DND-41 (cell line): ENCODE data around the gene IQGAP1.
"Not testable (repeated sequence)": the region's sequence is repeated elsewhere in the genome, so short reads cannot be mapped to it uniquely, and the experiment has no call there.

Experiments
- ATAC-seq: fragments of 200-7000 bp; cut with Tn5 transposase; 3 replicates; pipeline ENCODE4 v1.9.1; 2021; ENCODE audit warnings: low read depth; ENCODE audit not compliant: insufficient read depth
- DNase-seq: peaks from one replicate; pipeline ENCODE4 v3.0.0-alpha.2; 2020
- H2AFZ ChIP-seq: 2 replicates; pipeline ENCODE4 v1.6.0; 2012; ENCODE audit warnings: low read depth, low read length
- H3K27ac ChIP-seq: 2 replicates; pipeline ENCODE4 v1.5.1; 2012; ENCODE audit warnings: low read length, inconsistent platforms
- H3K27me3 ChIP-seq: fragments of 200-600 bp; sonication (generic); 2 replicates; pipeline ENCODE4 v1.6.0; 2012; ENCODE audit warnings: low read length, mild to moderate bottlenecking, inconsistent platforms; ENCODE audit not compliant: insufficient read depth, poor library complexity
- H3K36me3 ChIP-seq: 2 replicates; pipeline ENCODE4 v1.5.1; 2012; ENCODE audit warnings: low read length, inconsistent platforms; ENCODE audit not compliant: insufficient read depth
- H3K4me1 ChIP-seq: 2 replicates; pipeline ENCODE4 v1.5.1; 2012; ENCODE audit warnings: mild to moderate bottlenecking, low read length; ENCODE audit not compliant: insufficient read depth
- H3K4me2 ChIP-seq: 2 replicates; pipeline ENCODE4 v1.6.0; 2012; ENCODE audit warnings: mild to moderate bottlenecking, moderate library complexity, low read length, inconsistent platforms; ENCODE audit not compliant: insufficient read depth
- H3K4me3 ChIP-seq, 2 experiments: fragments of 200-600 bp in 1 of 2; shearing (Covaris generic) in 1 of 2; 2 replicates each; pipeline ENCODE4 v1.5.1; 2012 to 2016; ENCODE audit warnings: inconsistent platforms in 2 of 2, low read length in 2 of 2, mild to moderate bottlenecking in 2 of 2, low read depth in 1 of 2, moderate library complexity in 1 of 2
- H3K79me2 ChIP-seq: 2 replicates; pipeline ENCODE4 v1.6.0; 2012; ENCODE audit warnings: low read length, inconsistent platforms; ENCODE audit not compliant: insufficient read depth
- H3K9ac ChIP-seq: 2 replicates; pipeline ENCODE4 v1.6.0; 2012; ENCODE audit warnings: low read depth, mild to moderate bottlenecking, inconsistent platforms, low read length, moderate library complexity
- H3K9me3 ChIP-seq: 2 replicates; pipeline ENCODE4 v1.5.1; 2012; ENCODE audit warnings: low read length, moderate library complexity, mild to moderate bottlenecking, inconsistent platforms; ENCODE audit not compliant: insufficient read depth, severe bottlenecking
- H4K20me1 ChIP-seq: 2 replicates; pipeline ENCODE4 v1.6.0; 2012; ENCODE audit warnings: low read length; ENCODE audit not compliant: insufficient read depth
- EZH2 ChIP-seq: IDR thresholded peaks from 3 replicates; pipeline ENCODE4 v1.6.1; 2012; ENCODE audit warnings: borderline replicate concordance, low read depth, mild to moderate bottlenecking, moderate library complexity, low read length, inconsistent platforms; ENCODE audit not compliant: severe bottlenecking
- TF ChIP-seq, protein P1 (sequence below): IDR thresholded peaks from 2 replicates; pipeline ENCODE4 v1.5.1; 2012; ENCODE audit warnings: borderline replicate concordance, low read length, moderate library complexity, mild to moderate bottlenecking; ENCODE audit not compliant: poor library complexity, severe bottlenecking; ENCODE audit errors: extremely low read depth

IQGAP1 gene

GRCh38 chr15:90344662-90345061 lies 43.4 kb upstream of the IQGAP1 start:
- DNase-seq: no peak
- no peak overlapping the region for H3K9ac ChIP-seq
- no peaks in the 10 kb centered on the region for H4K20me1 ChIP-seq

DNA sequence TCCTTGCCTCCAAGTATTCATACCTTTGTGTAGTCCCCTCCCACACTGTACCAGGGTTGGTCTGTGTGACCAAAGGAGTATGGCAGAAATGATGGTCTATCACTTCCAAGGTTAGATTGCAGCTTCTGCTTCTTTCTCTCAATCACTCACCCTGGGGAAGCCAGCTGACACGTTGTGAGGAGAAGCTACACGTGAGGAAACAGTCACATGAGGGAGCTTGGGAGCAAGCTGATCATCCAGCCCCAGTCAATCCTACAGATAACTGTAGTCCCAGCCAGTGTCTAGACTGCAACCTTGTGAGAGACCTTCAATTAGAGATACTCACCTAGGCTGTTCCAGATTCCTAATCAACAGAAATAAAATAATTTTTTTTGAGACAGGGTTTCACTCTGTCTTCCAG lies 42.2 kb upstream of the IQGAP1 start:
- H3K4me2 ChIP-seq: no peak overlapping the region

More at GRCh38 chr15:90344662-90345061, 43.4 kb upstream of the IQGAP1 start:
- Histone ChIP-seq H3K27me3 (no peaks in the 10 kb centered on the region), H3K4me2 (no peak overlapping the region), H3K4me3 (no peak overlapping the region), H2AFZ (no peak overlapping the region), H3K27ac (no peak overlapping the region), H3K9me3 (no peaks in the 10 kb centered on the region), H3K36me3 (no peaks in the 10 kb centered on the region), H3K4me1 (peaks cover 10% of the 10 kb centered on the region), H3K79me2 (no peaks in the 10 kb centered on the region)
- ATAC-seq: no peak
- TF ChIP-seq EZH2: no peak

GRCh38 chr15:90347431-90348065 lies 40.5 kb upstream of the IQGAP1 start:
- not testable (repeated sequence) for DNase-seq, H2AFZ ChIP-seq, ATAC-seq, H3K36me3 ChIP-seq, H3K27ac ChIP-seq, H3K4me2 ChIP-seq, H3K9ac ChIP-seq, H3K9me3 ChIP-seq, H3K79me2 ChIP-seq, H4K20me1 ChIP-seq, H3K27me3 ChIP-seq, H3K4me3 ChIP-seq
- H3K4me1 ChIP-seq: peaks cover 12% of the 10 kb centered on the region

More for the DNA sequence above, 42.2 kb upstream of the IQGAP1 start:
- Histone ChIP-seq H3K9ac (no peak overlapping the region), H3K36me3 (no peaks in the 10 kb centered on the region), H3K9me3 (no peaks in the 10 kb centered on the region), H3K79me2 (no peaks in the 10 kb centered on the region), H3K4me1 (peaks cover 10% of the 10 kb centered on the region), H2AFZ (no peak overlapping the region), H3K4me3 (no peak overlapping the region), H4K20me1 (no peaks in the 10 kb centered on the region), H3K27me3 (no peaks in the 10 kb centered on the region), H3K27ac (no peak overlapping the region)
- no peak for DNase-seq
- no peak for TF ChIP-seq EZH2
- TF ChIP-seq, protein P1, sequence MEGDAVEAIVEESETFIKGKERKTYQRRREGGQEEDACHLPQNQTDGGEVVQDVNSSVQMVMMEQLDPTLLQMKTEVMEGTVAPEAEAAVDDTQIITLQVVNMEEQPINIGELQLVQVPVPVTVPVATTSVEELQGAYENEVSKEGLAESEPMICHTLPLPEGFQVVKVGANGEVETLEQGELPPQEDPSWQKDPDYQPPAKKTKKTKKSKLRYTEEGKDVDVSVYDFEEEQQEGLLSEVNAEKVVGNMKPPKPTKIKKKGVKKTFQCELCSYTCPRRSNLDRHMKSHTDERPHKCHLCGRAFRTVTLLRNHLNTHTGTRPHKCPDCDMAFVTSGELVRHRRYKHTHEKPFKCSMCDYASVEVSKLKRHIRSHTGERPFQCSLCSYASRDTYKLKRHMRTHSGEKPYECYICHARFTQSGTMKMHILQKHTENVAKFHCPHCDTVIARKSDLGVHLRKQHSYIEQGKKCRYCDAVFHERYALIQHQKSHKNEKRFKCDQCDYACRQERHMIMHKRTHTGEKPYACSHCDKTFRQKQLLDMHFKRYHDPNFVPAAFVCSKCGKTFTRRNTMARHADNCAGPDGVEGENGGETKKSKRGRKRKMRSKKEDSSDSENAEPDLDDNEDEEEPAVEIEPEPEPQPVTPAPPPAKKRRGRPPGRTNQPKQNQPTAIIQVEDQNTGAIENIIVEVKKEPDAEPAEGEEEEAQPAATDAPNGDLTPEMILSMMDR: no peak
- no peak for ATAC-seq

GRCh38 chr15:90348456-90348855 lies 39.6 kb upstream of the IQGAP1 start:
- H3K27me3 ChIP-seq: no peaks in the 10 kb centered on the region
- ATAC-seq (no peak), DNase-seq (no peak)
- no peaks in the 10 kb centered on the region for H3K9me3 ChIP-seq
- H2AFZ ChIP-seq: no peak overlapping the region
- no peak overlapping the region for H3K4me3 ChIP-seq
- H3K4me2 ChIP-seq: no peak overlapping the region
- H3K4me1 ChIP-seq: peaks cover 17% of the 10 kb centered on the region
- no peaks in the 10 kb centered on the region for H3K36me3 ChIP-seq
- no peak overlapping the region for H3K27ac ChIP-seq
- H4K20me1 ChIP-seq: no peaks in the 10 kb centered on the region
- H3K9ac ChIP-seq: no peak overlapping the region
- no peak for TF ChIP-seq EZH2
- TF ChIP-seq, protein P1: no peak
- H3K79me2 ChIP-seq: 0 out of 2 replicates have a peak, but pooled peaks cover 2% of the 10 kb centered on the region
